GM08714 (cell line): ENCODE measurements around the gene LOXL3.
A peak's percentile ranks its signal among the peaks of the same experiment; 100 is the strongest.

Source experiments
- H3K4me3 ChIP-seq: fragments of 200-500 bp; sonication (Bioruptor generic); 2 replicates; pipeline ENCODE4 v1.5.1; 2014; ENCODE audit warnings: mild to moderate bottlenecking, low read length, inconsistent platforms
- ZNF274 ChIP-seq: IDR thresholded peaks from 2 replicates; pipeline ENCODE4 v1.6.1; 2012; ENCODE audit warnings: mild to moderate bottlenecking, low read depth, low read length

LOXL3 gene

GRCh38 chr2:74493546-74493945 lies 60.2 kb downstream of the LOXL3 start:
- no peak overlapping the region for H3K4me3 ChIP-seq
- no peak for TF ChIP-seq ZNF274

DNA sequence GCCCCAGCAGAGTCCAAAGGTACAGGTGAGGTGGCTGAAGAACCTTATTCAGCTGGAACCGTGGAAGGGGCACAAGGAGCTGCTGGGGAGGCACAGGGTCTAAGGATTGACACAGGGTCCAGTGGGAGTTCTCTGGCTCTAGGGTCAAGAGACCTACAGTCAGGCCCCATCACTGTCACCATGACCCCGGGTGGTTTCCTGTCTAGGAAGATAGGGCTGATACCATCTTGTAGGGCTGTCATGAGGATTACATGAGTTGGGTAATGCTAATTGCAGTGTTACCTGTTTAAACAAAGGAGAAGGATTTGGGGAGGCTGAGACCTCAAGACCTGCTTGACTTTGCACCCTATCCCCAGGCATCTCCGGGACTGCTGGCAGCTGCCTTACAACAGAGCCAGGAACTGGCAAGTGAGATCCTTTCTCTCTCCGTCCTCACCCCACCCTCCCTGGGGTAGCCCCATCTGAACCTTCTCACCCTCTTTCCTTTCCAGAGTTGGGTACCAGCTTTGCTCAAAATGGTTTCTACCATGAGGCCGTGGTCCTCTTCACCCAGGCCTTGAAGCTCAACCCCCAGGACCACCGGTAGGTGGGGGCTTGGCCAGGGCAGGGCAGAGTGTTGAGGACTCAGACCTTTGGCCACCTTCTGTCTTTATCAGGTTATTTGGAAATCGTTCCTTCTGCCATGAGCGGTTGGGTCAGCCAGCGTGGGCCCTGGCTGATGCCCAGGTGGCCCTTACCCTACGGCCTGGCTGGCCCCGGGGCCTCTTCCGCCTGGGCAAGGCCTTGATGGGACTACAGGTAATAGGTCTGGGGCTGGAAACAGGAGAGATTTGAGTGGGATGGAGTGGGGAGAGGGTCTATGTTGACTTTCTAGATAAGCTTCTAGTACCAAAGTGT lies 61.8 kb downstream of the LOXL3 start:
- H3K4me3 ChIP-seq, result no peak overlapping the region
- TF ChIP-seq ZNF274, result no peak

DNA sequence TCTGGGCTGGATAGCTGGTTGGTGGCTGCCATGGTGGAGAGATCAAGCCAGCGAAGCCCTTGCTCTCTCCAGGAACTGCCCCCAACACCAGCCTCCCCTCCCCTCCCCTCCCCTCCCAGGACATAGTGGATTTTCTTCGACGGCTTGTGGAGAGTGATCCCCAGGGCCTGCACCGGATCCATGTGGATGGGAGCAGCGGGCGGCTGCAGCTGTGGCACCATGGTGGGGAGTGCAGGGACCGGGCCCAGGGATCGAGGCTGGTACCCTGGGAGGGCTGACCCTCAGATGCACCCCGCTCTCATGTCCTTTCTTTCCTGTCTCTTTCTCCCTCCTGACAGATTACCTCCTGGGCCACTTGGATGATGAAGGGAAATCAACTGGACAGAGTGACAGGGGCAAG lies 63.8 kb downstream of the LOXL3 start:
- no peak for TF ChIP-seq ZNF274
- no peak overlapping the region for H3K4me3 ChIP-seq

GRCh38 chr2:74488643-74489481 lies 64.9 kb downstream of the LOXL3 start:
- TF ChIP-seq ZNF274, result no peak

DNA sequence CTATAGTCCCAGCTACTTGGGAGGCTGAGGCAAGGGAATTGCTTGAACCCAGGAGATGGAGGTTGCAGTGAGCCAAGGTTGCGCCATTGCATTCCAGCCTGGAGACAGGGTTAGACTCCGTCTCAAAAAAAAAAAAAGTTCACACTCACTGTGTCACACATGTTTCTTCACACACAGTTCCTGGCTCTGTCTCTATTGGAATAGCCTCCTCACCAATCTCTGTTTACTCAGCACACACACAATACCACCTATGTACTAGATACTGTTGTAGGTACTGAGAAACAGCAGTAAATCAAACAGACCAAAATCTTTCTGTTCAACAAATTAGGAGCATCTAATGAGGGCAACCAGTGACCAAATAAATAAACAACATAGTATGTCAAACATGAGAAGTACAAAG lies 67.6 kb downstream of the LOXL3 start:
- no peak overlapping the region for H3K4me3 ChIP-seq
- no peak for TF ChIP-seq ZNF274

More at GRCh38 chr2:74488643-74489481, 64.9 kb downstream of the LOXL3 start:
- H3K4me3 ChIP-seq, result no peak overlapping the region

DNA sequence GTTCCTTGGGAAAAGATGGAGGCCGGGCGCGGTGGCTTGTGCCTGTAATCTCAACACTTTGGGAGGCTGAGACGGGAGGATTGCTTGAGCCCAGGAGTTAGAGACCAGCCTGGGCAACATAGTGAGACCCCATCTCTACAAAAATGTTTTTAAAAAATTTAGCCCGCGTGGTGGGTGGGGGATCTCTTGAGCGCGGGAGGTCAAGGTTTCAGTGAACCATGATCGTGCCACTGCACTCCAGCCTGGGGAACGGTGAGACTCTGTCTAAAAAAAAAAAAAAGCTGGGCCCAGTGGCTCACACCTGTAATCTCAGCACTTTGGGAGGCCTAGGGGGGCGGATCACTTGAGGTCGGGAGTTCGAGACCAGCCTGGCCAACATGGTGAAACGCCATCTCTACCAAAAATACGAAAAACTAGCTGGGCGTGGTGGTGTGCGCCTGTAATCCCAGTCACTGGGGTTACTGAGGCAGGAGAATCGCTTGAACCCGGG lies 70.0 kb downstream of the LOXL3 start:
- H3K4me3 ChIP-seq, result peak overlapping the region; percentile 76; the same call in 1 of the 2 replicates

DNA sequence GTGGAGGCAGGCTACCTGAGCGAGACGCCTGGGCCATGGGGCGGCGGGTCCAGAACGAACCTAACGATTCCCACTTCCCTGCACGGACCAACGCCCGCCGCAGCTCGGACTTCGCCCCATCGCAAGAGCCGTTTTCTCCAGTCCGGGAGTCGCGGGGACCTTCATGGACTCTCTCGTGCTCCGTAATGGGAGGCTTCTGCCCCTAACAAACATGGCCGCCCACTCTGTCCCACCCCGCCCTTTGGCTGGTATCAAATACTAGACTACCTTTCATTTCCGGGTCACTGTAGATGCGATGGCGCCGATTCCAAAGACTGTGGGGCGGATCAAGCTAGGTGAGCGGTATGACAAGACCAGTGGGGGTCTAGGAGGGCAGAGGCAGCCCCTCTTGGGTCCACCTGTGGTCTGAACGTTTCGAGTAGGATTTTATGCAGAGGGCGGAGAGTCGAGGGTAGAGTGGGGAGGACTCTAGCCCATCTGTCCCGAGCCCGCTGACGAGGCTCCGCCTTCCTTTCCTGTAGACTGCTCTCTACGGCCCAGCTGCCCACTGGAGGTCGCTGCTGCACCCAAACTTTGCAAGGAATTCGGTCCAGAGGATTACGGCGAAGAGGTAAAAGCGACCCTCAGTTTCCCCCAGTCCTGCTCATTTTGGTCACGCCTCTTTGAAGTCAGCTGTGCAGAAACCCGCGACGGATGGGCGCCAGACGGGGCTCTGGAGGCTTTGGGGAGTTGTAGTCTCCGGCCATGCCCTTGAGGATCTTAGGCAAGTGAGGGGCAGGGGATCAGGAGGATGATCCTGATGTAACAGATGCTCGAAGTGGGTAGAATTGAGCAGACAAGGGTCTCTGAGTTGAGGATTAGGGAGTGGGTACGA lies 70.7 kb downstream of the LOXL3 start, which contains the start of the genes CCDC142 and TTC31:
Gene CCDC142, minus strand, starts transcription at position 198 of the 874 bp plus-strand sequence. Its CDS starts 161 bp downstream, at position 37.
Gene TTC31, plus strand, starts transcription at position 281 of the 874 bp plus-strand sequence. Its CDS starts 15 bp downstream, at position 296.
- peak within 1 kb of the TSS; percentile 76 for H3K4me3 ChIP-seq
- no peak for TF ChIP-seq ZNF274
